SK-MEL-5 (cell line): ENCODE data around the gene P3H3. TPM values are rescaled to one million over a fixed set of nuclear protein-coding genes. Genes with fewer than 3 reads are reported as not detected.
A peak's percentile ranks its signal among the peaks of the same experiment; 100 is the strongest.
"Not testable (repeated sequence)": the region's sequence is repeated elsewhere in the genome, so short reads cannot be mapped to it uniquely, and the experiment has no call there.

Experiments used
- DNase-seq: peaks from one replicate; pipeline ENCODE4 v3.0.0-alpha.2; 2016; ENCODE audit warnings: low read depth, low spot score
- in situ Hi-C: cut with HindIII; loops from 2 replicates; pipeline ENCODE4 v1.10.0; 2016; ENCODE audit warnings: low sequenced_read_pairs, high pct_unique_total_duplicates, low pct_unique_long_range_greater_than_20kb
- total RNA-seq: library from RNA; depleted of rRNA; stranded (reverse); fragments of >200 nt; shearing (Covaris generic); gene quantifications from 2 replicates; pipeline ENCODE4 v1.2.3, GENCODE V29; 2014

P3H3 gene
- total RNA-seq, 1 experiment from 2014 or later = 10.3 TPM

DNA sequence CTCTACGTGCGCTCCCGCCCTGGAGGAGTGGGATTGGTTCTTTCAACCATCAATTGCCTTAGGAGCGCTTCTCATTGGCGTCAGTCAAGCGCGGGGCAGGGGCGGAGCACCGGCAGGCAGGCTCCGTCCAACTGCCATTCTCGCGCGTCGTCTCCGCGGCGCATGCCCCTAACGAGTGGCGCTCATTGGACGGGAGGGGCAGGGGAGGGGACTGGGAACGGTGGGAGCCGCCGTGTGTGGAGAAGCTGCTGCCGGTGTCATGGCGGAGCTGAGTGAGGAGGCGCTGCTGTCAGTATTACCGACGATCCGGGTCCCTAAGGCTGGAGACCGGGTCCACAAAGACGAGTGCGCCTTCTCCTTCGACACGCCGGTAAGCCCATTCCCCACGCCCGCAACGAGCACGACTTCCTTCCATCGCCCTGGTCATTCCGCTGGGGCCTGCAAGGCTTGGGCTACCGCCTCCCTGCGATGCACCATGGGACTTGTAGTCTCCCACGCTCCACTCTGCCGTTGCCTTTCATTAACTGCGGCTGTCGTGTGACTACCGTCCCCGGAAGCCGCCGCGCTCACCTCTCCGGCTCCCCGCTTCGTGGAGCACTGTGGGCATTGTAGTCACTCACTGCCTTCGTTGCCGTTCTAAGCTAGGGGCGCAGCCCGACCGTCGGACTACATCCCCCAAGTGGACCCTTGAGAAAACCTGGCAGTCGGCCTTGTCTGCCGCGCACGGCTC lies 23.9 kb downstream of the P3H3 start, which contains the start of gene USP5:
TSS of gene USP5 (plus strand) at position 230 of the 730 bp plus-strand sequence. CDS start at position 260, 30 bp downstream.
- in situ Hi-C loops = no loop called here
- DNase-seq = peak; percentile 100

DNA sequence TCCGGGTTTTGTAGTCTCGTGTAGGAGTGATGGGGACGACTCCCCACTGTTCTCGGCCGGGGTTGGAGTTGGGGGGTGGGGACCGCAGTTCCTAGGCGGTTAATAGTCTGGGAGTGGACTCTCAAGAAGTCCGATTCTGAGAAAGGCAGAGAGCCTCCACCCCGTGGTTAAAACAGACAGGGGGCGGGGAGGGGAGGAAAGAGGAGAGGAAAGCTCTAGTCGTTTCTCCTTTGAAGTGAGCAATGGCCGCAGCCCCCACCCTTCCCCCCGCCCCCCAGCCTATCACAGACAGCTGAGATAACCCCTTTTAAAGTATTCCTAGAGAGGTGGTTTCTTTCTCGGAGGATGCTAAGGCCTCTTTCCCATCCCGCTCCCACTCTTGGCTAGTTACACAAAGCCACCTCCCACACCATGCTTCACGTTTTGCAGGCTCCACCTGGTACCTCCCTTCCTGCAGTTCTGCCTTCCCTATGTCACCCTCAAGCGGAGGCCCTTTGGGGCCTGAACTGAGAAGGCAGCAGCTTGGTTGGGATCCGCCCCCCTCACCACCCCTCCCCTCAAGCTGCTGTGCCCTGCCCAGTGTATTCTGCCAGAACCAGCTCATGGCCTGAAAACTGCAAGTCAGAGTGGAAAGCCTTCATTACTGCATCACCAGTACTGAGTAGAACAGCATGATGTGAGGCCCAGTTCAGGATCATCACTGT lies 24.6 kb downstream of the P3H3 start:
- no peak for DNase-seq
- in situ Hi-C loops = no loop called here

DNA sequence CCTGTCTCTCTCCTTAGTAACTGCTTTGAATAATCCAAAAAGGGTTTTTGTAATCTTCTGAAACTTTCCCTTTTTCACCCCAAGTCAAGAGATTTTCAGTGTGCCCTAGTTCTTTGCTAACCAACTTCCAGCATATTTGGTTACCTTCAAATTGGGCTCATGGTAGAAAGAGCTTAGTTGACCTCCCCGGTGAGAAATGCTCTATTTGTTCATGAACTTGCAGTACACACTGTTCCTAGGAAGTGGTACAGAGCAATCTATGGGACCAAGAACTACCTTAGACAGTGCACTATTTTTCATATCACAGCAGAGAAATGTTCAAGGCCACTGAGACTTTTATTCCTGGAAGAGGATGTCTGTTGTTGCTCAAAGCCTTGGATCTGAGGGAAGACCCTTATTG lies 25.4 kb downstream of the P3H3 start:
- no peak for DNase-seq
- in situ Hi-C loops = no loop called here

DNA sequence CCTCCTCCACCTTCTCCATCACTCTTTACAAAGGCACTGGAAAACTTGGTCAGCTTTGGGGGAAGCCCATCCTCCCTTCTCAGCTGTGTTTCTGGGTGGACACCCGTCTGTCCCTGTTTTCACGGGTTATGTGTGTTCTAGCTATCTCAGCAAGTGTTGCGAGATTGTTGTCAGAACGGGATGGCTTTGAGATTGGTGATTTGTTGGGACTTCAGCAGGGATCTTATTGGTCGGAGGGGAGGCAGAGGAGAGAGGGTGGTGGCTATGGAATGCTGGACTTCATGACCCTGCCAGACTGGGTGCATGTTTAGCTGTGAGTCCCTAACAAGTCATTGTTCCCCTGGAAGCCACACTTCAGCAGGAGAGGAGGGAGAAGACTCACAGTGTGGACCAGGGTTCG lies 25.8 kb downstream of the P3H3 start:
- in situ Hi-C loops = no loop called here
- no peak for DNase-seq

DNA sequence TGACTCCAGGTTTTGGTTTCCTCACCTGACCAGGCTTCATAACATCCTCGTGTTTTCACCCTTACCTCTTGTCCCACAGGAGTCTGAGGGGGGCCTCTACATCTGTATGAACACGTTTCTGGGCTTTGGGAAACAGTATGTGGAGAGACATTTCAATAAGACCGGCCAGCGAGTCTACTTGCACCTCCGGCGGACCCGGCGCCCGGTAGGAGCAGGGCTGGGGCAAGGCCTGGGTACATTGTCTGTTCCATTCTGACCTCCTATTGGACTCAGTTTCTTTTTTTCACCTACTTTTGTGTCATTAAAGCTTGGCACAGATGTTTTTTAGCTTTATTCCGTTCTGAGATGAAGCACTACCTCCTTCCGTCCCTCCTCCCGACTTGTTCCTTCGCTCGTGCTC lies 27.1 kb downstream of the P3H3 start:
- in situ Hi-C loops = no loop called here
- no peak for DNase-seq

DNA sequence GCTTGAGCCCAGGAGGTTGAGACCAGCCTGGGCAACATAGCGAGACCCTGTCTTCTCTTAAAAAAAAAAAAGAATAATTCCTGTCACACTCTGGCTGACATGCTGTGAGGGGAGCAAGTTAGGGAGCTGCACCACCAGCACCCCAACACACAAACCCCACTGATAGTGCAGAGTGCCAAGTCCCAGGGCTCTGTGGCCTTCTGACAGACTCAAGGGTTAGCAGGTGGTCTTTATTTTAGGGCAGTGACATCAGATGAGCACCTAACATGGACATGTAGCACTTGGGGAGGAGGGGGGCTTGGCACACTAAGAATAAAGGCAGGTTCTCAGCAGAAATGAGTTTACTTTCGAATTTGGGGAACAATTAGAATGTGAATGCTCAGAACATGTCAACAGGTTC lies 30.6 kb downstream of the P3H3 start:
- DNase-seq = no peak
- in situ Hi-C loops = no loop called here

DNA sequence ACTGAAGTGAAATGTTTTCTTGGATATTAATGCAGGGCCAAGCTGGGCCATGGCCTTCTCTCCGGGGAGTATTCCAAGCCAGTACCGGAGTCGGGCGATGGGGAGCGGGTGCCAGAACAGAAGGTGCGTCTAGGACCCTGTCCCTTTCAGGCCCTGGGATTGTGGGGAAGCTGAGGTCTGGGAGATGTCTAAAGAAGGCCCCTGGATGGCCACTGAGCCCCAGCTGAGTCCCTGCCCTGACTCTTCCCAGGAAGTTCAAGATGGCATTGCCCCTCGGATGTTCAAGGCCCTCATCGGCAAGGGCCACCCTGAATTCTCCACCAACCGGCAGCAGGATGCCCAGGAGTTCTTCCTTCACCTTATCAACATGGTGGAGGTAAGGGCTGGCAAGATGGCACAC lies 31.9 kb downstream of the P3H3 start:
- in situ Hi-C loops = no loop called here
- no peak for DNase-seq

DNA sequence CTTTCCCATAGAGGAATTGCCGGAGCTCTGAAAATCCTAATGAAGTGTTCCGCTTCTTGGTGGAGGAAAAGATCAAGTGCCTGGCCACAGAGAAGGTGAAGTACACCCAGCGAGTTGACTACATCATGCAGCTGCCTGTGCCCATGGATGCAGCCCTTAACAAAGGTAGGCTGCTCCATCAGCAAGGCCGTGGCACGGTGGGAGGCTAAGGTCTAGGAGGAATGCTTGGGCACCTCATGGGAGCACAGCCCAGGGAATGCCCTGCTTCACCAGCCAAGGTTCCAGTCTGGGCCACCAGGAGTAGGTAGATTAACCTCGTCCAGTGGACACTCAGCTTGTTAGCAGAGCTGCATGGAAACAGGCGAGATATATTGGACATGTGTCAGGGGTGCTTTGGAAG lies 32.7 kb downstream of the P3H3 start:
- in situ Hi-C loops = no loop called here
- no peak for DNase-seq

DNA sequence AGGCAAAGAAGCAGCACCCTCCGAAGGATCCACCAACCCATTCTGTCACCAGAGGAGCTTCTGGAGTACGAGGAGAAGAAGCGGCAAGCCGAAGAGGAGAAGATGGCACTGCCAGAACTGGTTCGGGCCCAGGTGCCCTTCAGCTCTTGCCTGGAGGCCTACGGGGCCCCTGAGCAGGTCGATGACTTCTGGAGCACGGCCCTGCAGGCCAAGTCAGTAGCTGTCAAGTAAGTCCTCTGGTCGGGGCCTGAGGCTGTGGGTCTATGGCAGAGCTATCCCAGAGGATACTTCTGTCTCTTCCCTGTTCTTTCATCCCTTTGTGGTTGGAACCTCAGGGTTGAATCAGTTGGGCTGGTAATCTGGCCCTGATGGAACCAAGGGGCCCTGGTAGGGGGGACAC lies 33.2 kb downstream of the P3H3 start:
- no peak for DNase-seq
- in situ Hi-C loops = no loop called here

DNA sequence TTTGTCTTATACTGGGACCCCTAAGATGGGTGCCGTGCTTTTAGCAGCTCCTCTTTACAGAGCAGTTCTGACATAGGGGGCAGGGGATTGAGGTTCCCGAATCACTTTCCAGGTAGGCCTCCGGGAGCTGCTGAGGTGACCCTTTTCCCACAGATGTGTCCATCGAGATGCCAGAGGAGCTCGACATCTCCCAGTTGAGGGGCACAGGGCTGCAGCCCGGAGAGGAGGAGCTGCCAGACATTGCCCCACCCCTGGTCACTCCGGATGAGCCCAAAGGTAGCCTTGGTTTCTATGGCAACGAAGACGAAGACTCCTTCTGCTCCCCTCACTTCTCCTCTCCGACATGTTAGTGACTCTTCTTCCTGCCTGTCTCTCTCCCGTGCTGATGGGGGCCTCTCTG lies 34.8 kb downstream of the P3H3 start:
- DNase-seq = no peak
- in situ Hi-C loops = no loop called here

DNA sequence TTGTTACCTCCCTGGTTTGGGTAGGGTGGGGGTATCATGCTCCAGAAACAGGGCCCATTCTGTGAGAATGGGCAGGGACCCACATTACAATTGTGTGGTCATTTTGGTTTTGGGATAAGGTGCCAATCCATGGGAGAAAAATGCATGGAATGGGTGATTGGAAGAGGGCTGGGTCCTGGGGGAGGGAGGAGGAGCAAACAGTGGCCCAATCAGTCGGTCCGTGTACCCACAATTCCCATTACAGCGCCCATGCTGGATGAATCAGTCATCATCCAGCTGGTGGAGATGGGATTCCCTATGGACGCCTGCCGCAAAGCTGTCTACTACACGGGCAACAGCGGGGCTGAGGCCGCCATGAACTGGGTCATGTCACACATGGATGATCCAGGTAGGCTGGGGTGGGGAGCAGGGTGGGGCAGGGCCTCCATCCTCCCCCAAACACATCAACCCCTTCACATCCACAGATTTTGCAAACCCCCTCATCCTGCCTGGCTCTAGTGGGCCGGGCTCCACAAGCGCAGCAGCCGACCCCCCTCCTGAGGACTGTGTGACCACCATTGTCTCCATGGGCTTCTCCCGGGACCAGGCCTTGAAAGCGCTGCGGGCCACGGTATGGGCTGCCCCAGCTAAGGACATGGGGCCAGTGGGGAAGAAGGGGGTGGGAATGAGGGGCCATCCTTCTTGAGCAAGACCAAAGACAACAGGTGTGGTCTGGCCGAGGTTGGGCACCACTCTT lies 35.5 kb downstream of the P3H3 start:
- in situ Hi-C loops = no loop called here
- no peak for DNase-seq

DNA sequence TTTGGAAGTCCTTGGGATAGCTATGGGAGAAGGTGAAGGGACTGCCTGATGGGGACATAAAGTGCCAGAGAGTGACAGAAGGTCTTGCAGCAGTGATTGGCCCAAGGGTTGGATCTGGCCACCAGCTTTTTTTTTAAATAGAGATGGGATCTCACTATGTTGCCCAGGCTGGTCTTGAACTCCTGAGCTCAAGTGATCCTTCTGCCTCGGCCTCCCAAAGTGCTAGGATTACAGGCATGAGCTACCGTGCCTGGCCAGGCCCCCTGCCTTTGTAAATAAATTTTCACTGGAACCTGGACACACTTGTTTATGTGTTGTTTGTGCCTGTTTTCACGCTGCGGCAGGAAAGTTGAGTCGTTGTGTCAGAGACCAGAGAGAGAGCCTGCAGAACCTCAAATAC lies 37.1 kb downstream of the P3H3 start:
- in situ Hi-C loops = not testable (repeated sequence)

DNA sequence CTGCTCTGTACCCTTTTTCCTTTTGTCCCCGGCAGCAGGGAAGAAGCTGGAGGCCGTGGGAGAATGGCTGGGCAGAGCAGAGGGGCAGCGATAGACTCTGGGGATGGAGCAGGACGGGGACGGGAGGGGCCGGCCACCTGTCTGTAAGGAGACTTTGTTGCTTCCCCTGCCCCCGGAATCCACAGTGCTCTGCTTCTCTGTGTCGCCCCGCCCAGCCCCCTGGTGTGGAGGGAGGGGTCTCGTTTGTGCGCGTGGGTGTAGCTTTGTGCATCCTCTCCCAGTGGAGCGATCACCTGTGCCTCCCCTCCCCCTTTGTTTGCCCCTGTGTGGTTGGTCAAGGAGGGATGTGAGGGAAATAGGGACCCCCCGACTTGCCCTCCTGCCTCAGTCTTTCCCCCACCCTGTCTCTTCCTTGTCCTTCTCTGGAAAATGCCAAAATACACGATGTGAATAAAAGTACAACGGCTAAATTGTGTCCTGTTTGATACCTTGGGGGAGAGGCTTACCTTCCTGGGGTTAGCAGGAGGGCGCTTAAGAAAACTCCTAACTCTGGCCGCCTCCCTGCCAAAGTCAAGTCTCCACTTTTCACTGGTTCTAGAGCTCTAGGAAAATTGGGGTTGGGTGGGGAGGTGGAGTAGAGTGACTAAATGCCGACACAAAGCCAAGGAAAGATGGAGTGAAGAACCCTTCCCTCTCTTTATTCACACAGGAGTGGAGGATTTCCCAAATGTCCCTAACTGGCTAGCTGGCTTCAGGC lies 38.1 kb downstream of the P3H3 start:
- in situ Hi-C loops = no loop called here
- no peak for DNase-seq

More for the DNA sequence above, 37.1 kb downstream of the P3H3 start:
- DNase-seq = not testable (repeated sequence)

DNA sequence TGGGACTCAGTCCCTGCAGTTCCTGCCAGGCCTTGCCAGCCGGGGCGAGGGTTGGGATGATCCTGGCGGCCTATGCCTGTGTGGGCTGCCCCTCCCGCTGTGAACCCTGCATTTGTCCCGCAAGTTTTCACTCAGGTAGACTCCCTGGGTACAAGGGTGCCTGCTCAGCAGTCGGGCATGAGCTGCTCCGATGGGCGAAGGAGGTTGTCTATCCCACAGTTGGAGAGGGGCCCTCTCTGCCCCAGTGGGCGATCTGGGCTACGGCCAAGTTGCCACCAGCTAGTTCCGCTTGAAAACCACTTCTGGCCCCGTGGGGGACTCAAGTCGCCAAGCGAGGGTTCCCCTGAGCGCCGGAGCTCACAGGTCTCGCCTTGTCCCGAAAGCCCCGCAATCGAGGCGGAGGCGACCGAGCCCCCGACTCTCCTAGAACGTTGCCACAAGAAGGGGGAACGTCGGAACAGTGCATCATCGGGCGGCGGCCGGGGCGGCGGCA lies 38.8 kb downstream of the P3H3 start:
- DNase-seq = no peak
- in situ Hi-C loops = no loop called here

DNA sequence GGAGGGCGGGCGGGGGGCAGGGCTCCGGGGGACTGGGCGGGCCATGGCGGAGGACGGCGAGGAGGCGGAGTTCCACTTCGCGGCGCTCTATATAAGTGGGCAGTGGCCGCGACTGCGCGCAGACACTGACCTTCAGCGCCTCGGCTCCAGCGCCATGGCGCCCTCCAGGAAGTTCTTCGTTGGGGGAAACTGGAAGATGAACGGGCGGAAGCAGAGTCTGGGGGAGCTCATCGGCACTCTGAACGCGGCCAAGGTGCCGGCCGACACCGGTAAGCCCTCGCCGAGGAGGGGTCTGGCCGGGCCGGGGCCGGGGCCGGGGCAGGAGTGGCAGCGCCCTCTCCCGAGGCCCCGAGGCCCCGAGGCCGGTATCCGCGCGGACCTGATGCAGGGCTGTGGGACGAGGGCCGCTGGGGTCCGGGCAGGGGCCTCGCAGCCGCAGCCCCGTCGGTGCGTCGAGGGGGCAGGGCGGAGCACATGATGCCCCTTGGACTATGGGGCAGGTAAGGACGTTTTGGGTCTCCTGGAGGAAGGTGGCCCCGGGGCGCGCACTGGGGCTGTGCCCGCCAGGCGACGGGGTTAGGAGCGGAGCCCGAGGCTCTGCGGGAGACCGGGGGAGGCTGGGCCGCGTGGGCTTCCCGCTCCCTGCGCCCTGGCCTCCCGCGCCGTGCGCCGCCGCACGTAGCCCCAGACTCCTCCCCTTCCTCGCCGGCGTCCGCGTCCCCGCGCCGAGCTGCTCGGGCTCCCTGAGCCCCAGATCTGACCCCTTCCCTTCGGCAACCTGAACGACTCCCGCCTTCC lies 39.4 kb downstream of the P3H3 start, which contains the start of gene TPI1:
TSS of gene TPI1 (plus strand) at position 119 of the 798 bp plus-strand sequence. CDS start at position 155, 36 bp downstream.
- in situ Hi-C loops = no loop called here

DNA sequence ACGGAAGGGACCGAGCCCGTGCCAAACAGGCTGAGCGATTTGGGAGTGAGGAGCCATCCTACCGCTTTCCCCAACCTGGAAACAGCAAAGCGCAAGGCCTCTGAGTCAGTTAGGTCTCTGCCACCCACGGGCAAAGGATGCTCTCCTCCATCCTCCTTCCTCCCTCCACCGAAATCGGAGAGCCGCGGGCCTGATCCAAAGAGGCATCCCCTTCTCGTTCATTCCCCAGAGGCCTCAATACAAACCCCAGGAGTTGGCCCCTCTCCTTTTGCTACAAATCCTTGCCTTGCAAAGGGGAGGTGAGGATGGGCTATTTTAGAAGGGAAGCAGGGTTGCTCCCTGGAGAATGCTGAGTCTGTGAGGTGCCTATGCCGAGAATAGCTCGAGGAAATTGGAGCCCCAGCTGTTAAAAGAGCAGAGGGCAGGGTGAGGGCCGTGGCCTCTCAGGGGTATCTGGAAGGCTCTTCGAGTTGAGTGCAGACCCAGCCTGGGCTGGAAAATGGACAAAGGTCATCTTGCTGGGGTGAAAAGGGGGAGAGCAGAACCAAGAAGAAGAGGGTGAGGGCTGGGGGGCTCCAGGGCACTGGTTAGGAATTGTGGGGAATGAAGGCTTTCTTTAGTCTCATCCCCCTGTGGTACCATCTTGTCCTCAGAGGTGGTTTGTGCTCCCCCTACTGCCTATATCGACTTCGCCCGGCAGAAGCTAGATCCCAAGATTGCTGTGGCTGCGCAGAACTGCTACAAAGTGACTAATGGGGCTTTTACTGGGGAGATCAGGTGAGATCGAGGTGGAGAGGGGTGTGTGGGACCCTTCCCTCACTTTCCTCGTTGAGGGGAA lies 40.2 kb downstream of the P3H3 start:
- in situ Hi-C loops = no loop called here
- DNase-seq = no peak

More for the DNA sequence above, 39.4 kb downstream of the P3H3 start, which contains the start of gene TPI1:
- peak; percentile 77 for DNase-seq
